Gastroesophageal sphincter (tissue), 4 donors: ENCODE results near the gene TLX3. TPM values are rescaled to one million over a fixed set of nuclear protein-coding genes. Genes with fewer than 3 reads are reported as not detected.
A peak's percentile ranks its signal among the peaks of the same experiment; 100 is the strongest.

Experiments used
- ATAC-seq: fragments of 150-250 bp; one replicate; pipeline ENCODE4 v1.9.1; 2016; ENCODE audit warnings: mild to moderate bottlenecking, moderate library complexity
- H3K27ac ChIP-seq, 4 donors: fragments of 200-600 bp; sonication (generic) in 3 of 4; 1 replicate in 3 of 4; 2 replicates in 1 of 4; pipeline ENCODE4 v1.5.1; 2016 to 2019
- H3K27me3 ChIP-seq: fragments of 200-600 bp; sonication (generic); one replicate; pipeline ENCODE4 v1.5.1; 2019
- H3K36me3 ChIP-seq, 2 donors: fragments of 200-600 bp; sonication (generic); one replicate each; pipeline ENCODE4 v1.5.1; 2019; ENCODE audit warnings: control low read depth in 1 of 2
- H3K4me1 ChIP-seq, 3 donors: fragments of 200-600 bp; sonication (generic); 1 replicate in 2 of 3; 2 replicates in 1 of 3; pipeline ENCODE4 v1.5.1; 2016 to 2019; ENCODE audit warnings: control low read depth in 2 of 3
- H3K4me3 ChIP-seq, 2 donors: fragments of 200-600 bp; sonication (generic); one replicate each; pipeline ENCODE4 v1.5.1; 2019; ENCODE audit warnings: mild to moderate bottlenecking in 1 of 2, moderate library complexity in 1 of 2
- H3K9me3 ChIP-seq, 3 donors: fragments of 200-600 bp; sonication (generic); one replicate each; pipeline ENCODE4 v1.5.1; 2017 to 2019; ENCODE audit warnings: control low read depth in 2 of 3
- EP300 ChIP-seq: sonication (generic); formaldehyde crosslinking; IDR thresholded peaks from one replicate; pipeline ENCODE4 v1.6.1; 2017; ENCODE audit warnings: antibody characterized with exemption, mild to moderate bottlenecking
- POLR2A ChIP-seq, 2 donors: fragments of 450-650 bp; IDR thresholded peaks; one replicate each; pipeline ENCODE4 v1.6.1; 2017; ENCODE audit warnings: antibody characterized with exemption in 2 of 2, mild to moderate bottlenecking in 2 of 2, moderate library complexity in 1 of 2
- POLR2AphosphoS5 ChIP-seq: sonication (generic); formaldehyde crosslinking; IDR thresholded peaks from one replicate; pipeline ENCODE4 v1.6.1; 2017; ENCODE audit warnings: antibody characterized with exemption
- WGBS, 2 donors: methylation state at CpG; one replicate each; pipeline ENCODE4 v1.1.5; 2018; ENCODE audit warnings: low coverage in 1 of 2; 5-methylcytosine and 5-hydroxymethylcytosine counted together
- total RNA-seq, 4 donors: library from RNA; depleted of rRNA; stranded (reverse); fragments of >200 nt; gene quantifications; one replicate each; pipeline ENCODE4 v1.1.0, GENCODE V29; 2016
- TF ChIP-seq, protein P1 (sequence below), 4 experiments: fragments of 200-600 bp in 2 of 4; fragments of 450-650 bp in 2 of 4; sonication (generic) in 1 of 4; IDR thresholded peaks; one replicate each; pipeline ENCODE4 v1.5.1; 2017 to 2019; ENCODE audit warnings: antibody characterized with exemption in 4 of 4, mild to moderate bottlenecking in 2 of 4, moderate library complexity in 2 of 4

The TLX3 gene
- total RNA-seq, 4 donors from 2014 or later, result not detected

DNA sequence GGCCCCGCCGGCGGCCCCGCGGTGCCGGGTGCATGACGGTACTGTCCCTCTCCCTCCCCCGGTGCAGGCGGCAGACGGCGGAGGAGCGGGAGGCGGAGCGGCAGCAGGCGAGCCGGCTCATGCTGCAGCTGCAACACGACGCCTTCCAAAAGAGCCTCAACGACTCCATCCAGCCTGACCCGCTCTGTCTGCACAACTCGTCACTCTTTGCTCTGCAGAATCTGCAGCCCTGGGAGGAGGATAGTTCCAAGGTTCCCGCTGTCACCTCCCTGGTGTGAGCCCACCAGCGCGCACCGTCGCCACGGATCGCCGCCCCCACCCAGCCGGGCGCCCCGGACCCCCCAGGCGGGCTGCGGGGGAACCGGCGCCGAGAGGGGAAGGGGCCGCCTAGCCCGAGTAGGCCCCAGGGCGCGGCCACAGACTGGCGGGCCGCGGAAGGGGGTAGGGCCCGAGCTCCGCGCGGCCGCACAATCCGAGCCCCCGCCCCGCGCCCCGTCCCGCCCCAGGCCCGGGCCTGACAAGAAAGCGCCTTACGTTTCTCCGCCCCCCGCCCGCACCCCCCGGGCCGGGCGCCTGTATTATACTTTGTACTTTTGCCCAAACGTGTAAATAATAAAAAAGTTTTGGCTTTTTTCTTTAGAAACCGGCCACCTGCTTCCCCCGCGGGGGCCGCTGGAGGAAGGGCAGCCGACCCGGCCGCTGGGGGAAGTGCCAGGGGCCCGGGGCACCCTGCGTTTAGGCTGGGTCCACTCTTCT, 2.5 kb downstream of the TLX3 start:
- no peak for ATAC-seq
- H3K4me1 ChIP-seq, result peaks cover 0 to 86% (median 52%) of the 10 kb centered on the region in 3 donors

DNA sequence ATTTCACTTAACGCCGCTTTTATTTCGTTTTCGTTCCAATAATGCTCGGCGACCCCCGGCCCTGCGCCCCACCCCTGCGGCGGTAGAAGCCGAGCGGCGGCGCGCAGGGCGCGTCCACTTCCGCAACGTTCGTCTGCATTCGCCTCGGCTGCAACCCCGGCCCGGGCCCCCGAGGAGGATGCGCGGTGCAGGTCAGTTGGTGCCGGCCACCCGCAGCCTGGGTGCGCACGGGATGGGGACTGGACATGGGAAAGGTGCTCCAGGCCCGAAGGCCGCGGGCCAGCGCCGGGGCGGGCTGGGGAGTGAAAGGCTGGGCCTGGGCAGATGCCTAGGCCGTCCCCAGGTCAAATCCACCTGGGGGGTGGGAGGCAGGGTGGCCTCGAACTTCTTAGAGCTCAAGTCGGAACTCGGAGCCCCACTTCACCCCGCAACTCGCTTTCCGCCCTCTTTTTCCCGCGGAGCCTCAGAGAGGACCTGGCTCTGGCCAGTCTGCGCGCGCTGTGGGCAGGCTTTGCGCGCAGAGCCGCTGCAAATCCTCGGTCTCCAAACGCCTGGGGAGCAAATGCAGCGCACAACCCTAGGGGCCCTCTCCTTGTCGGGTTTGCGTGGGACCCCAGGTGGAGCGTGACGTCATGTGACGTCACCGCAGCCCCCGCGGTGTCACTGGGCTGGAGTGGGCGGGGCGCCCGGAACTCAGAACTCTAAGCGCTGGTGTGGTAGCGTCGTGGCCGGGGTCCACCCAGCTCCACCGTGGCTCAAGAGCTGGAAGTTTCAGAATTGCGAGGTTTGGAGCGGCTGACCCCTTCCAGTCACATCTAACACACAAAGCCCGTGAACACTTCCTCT, 3.3 kb downstream of the TLX3 start:
- Histone ChIP-seq H3K4me1 (peaks cover 0 to 94% (median 57%) of the 10 kb centered on the region in 3 donors), H3K9me3 (no peaks in the 10 kb centered on the region), H3K27me3 (peaks cover 100% of the 10 kb centered on the region), H3K4me3 (peak overlapping the region in 1 of 2 donors; percentile 30), H3K36me3 (no peaks in the 10 kb centered on the region), H3K27ac (no peak overlapping the region)
- 5 to 9% methylated on average over 4 to 9 of the region's 74 CpGs for WGBS, 2 donors
- TF ChIP-seq POLR2A (IDR thresholded peaks at IDR 0.05) (no peak), EP300 (no peak), POLR2AphosphoS5 (no peak)
- TF ChIP-seq, protein P1, sequence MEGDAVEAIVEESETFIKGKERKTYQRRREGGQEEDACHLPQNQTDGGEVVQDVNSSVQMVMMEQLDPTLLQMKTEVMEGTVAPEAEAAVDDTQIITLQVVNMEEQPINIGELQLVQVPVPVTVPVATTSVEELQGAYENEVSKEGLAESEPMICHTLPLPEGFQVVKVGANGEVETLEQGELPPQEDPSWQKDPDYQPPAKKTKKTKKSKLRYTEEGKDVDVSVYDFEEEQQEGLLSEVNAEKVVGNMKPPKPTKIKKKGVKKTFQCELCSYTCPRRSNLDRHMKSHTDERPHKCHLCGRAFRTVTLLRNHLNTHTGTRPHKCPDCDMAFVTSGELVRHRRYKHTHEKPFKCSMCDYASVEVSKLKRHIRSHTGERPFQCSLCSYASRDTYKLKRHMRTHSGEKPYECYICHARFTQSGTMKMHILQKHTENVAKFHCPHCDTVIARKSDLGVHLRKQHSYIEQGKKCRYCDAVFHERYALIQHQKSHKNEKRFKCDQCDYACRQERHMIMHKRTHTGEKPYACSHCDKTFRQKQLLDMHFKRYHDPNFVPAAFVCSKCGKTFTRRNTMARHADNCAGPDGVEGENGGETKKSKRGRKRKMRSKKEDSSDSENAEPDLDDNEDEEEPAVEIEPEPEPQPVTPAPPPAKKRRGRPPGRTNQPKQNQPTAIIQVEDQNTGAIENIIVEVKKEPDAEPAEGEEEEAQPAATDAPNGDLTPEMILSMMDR (IDR thresholded peaks at IDR 0.05), result no peak
- no peak for ATAC-seq

More for the DNA sequence above, 2.5 kb downstream of the TLX3 start:
- peaks cover 100% of the 10 kb centered on the region for H3K27me3 ChIP-seq
- peak overlapping the region in 1 of 2 donors; percentile 30 for H3K4me3 ChIP-seq
- TF ChIP-seq, protein P1 (IDR thresholded peaks at IDR 0.05), result no peak
- TF ChIP-seq EP300 (no peak), POLR2AphosphoS5 (no peak), POLR2A (IDR thresholded peaks at IDR 0.05) (no peak)
- no peaks in the 10 kb centered on the region for H3K36me3 ChIP-seq
- H3K9me3 ChIP-seq, result no peaks in the 10 kb centered on the region
- H3K27ac ChIP-seq, result no peak overlapping the region
- 0 to 3% methylated on average over 5 to 10 of the region's 74 CpGs for WGBS, 2 donors

DNA sequence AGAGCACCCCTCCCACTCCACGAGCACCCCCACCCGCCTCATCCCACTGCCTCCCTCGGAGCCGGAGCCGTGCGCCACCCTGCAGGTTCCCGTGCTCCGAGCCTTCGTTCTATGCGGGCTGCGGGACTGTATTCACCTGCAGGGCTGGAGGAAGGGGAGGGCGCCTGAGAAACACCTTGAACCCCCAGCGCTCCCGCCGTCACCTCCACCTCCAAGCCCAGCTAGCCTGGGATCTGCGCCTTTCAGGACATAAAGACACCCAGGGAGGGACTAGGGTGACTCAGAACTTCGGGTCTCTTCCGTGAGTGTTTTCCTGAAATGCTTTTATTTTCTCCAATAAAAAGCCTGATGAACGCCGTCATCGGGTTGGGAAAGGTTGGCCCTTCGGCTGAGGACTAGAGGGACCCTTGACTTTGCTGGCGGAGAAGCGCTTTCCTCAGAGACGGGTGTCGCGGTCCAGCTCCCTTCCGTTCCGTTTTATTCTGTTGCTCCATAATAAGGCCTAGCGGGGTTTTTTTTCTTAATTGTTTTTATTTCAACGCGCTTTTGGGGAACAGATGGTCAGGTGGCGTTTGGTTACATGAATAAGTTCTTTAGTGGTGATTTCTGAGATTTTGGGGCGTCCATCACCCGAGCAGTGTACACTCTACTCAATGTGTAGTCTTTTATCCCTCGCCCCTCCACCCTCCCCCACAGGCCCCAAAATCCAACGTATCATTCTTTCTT, 4.6 kb downstream of the TLX3 start:
- no peaks in the 10 kb centered on the region for H3K36me3 ChIP-seq
- no peak for ATAC-seq
- H3K4me3 ChIP-seq, result no peak overlapping the region
- H3K27me3 ChIP-seq, result peaks cover 100% of the 10 kb centered on the region
- TF ChIP-seq, protein P1 (IDR thresholded peaks at IDR 0.05), result no peak
- TF ChIP-seq POLR2AphosphoS5 (no peak), POLR2A (IDR thresholded peaks at IDR 0.05) (no peak), EP300 (no peak)
- H3K27ac ChIP-seq, result no peak overlapping the region
- WGBS, 2 donors, result 15 to 23% methylated on average over 16 to 18 of the region's 37 CpGs
- H3K9me3 ChIP-seq, result no peaks in the 10 kb centered on the region
- peaks cover 0 to 88% (median 57%) of the 10 kb centered on the region in 3 donors for H3K4me1 ChIP-seq

DNA sequence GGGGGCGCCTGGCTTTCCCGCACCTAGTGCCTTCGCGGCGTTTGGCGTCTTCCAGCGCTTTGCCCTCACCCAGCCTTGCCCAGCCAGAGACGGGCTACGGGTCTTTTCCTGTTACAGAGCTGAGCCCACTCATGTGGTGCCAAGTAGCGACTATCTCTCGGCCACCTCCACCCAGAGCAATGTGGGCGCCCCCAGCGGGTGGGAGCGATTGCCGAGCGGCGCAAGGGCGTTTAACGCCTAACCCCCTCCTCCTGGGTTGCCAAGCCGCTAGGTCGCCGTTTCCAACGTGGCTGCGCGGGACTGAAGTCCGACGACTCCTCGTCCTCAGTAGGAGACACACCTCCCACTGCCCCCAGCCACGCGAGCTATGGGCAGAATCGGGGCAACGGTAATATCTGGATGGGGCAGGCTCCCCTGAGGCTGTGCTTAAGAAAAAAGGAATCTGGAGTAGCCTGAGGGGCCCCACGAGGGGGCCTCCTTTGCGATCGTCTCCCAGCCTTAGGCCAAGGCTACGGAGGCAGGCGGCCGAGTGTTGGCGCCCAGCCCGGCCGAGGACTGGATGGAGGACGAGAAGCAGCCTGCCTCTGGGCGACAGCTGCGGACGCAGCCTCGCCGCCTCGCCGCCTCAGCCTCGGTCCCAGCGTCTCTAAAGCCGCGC, 5.8 kb downstream of the TLX3 start:
- no peak for ATAC-seq
- Histone ChIP-seq H3K4me1 (peaks cover 0 to 76% (median 46%) of the 10 kb centered on the region in 3 donors), H3K27ac (no peak overlapping the region), H3K4me3 (peak overlapping the region in 1 of 2 donors; percentile 29), H3K27me3 (peaks cover 100% of the 10 kb centered on the region), H3K36me3 (no peaks in the 10 kb centered on the region), H3K9me3 (no peaks in the 10 kb centered on the region)
- TF ChIP-seq POLR2A (IDR thresholded peaks at IDR 0.05) (no peak), POLR2AphosphoS5 (no peak), EP300 (no peak)
- TF ChIP-seq, protein P1 (IDR thresholded peaks at IDR 0.05), result no peak
- WGBS, 2 donors, result 0% methylated on average over 4 of the region's 53 CpGs; no CpG with 5 or more reads in 1 of the 2 donors
